ENCODE data around the gene KRT72.
"Not testable (repeated sequence)": the region's sequence is repeated elsewhere in the genome, so short reads cannot be mapped to it uniquely, and the experiment has no call there.

Gene KRT72

GRCh38 chr12:52605542-52605941, 4.3 kb upstream of the KRT72 start:
- Mint-ChIP-seq H3K9me3 (no peaks in the 10 kb centered on the region), H3K4me3 (no peak overlapping the region), H3K27me3 (no peaks in the 10 kb centered on the region), H3K36me3 (ENCODE audit: low read depth) (no peaks in the 10 kb centered on the region), H3K27ac (no peak overlapping the region), H3K4me1 (ENCODE audit: low read depth) (peaks cover 79% of the 10 kb centered on the region)

- no peak overlapping the region for H3K4me3 Mint-ChIP-seq
- no peaks in the 10 kb centered on the region for H3K9me3 Mint-ChIP-seq
- H3K27me3 Mint-ChIP-seq = no peaks in the 10 kb centered on the region
- H3K27ac Mint-ChIP-seq = no peak overlapping the region
- H3K4me1 Mint-ChIP-seq (ENCODE audit: low read depth) = peaks cover 74% of the 10 kb centered on the region
- H3K36me3 Mint-ChIP-seq (ENCODE audit: low read depth) = no peaks in the 10 kb centered on the region
Observed at GRCh38 chr12:52604859-52605258, 3.6 kb upstream of the KRT72 start.

GRCh38 chr12:52603314-52603713, 2.1 kb upstream of the KRT72 start:
- no peaks in the 10 kb centered on the region for H3K9me3 Mint-ChIP-seq
- H3K36me3 Mint-ChIP-seq (ENCODE audit: low read depth) = no peaks in the 10 kb centered on the region
- peaks cover 60% of the 10 kb centered on the region for H3K4me1 Mint-ChIP-seq (ENCODE audit: low read depth)
- H3K4me3 Mint-ChIP-seq = no peak overlapping the region
- H3K27ac Mint-ChIP-seq = no peak overlapping the region
- no peaks in the 10 kb centered on the region for H3K27me3 Mint-ChIP-seq

GRCh38 chr12:52602552-52602951, 1.3 kb upstream of the KRT72 start:
- H3K9me3 Mint-ChIP-seq = no peaks in the 10 kb centered on the region
- H3K27me3 Mint-ChIP-seq = no peaks in the 10 kb centered on the region
- H3K36me3 Mint-ChIP-seq (ENCODE audit: low read depth) = no peaks in the 10 kb centered on the region
- H3K27ac Mint-ChIP-seq = no peak overlapping the region
- H3K4me1 Mint-ChIP-seq (ENCODE audit: low read depth) = peaks cover 52% of the 10 kb centered on the region
- H3K4me3 Mint-ChIP-seq = no peak overlapping the region

GRCh38 chr12:52601671-52602070, 408 bp upstream of the KRT72 start:
- H3K27me3 Mint-ChIP-seq = no peaks in the 10 kb centered on the region
- peaks cover 43% of the 10 kb centered on the region for H3K4me1 Mint-ChIP-seq (ENCODE audit: low read depth)
- no peak overlapping the region for H3K4me3 Mint-ChIP-seq

GRCh38 chr12:52600475-52600874, 788 bp downstream of the KRT72 start:
- Mint-ChIP-seq H3K36me3 (ENCODE audit: low read depth) (no peaks in the 10 kb centered on the region), H3K9me3 (no peaks in the 10 kb centered on the region), H3K27ac (no peak overlapping the region), H3K4me1 (ENCODE audit: low read depth) (peaks cover 36% of the 10 kb centered on the region), H3K4me3 (no peak overlapping the region), H3K27me3 (no peaks in the 10 kb centered on the region)

More at GRCh38 chr12:52601671-52602070, 408 bp upstream of the KRT72 start:
- H3K27ac Mint-ChIP-seq = no peak overlapping the region
- H3K36me3 Mint-ChIP-seq (ENCODE audit: low read depth) = no peaks in the 10 kb centered on the region
- H3K9me3 Mint-ChIP-seq = no peaks in the 10 kb centered on the region

GRCh38 chr12:52600071-52600470, 1.2 kb downstream of the KRT72 start:
- Mint-ChIP-seq H3K4me1 (ENCODE audit: low read depth) (peaks cover 32% of the 10 kb centered on the region), H3K4me3 (no peak overlapping the region), H3K36me3 (ENCODE audit: low read depth) (no peaks in the 10 kb centered on the region), H3K27me3 (no peaks in the 10 kb centered on the region), H3K27ac (no peak overlapping the region), H3K9me3 (no peaks in the 10 kb centered on the region)

GRCh38 chr12:52598966-52599365, 2.3 kb downstream of the KRT72 start:
- H3K4me3 Mint-ChIP-seq = no peak overlapping the region
- no peak overlapping the region for H3K27ac Mint-ChIP-seq
- H3K36me3 Mint-ChIP-seq (ENCODE audit: low read depth) = no peaks in the 10 kb centered on the region
- H3K27me3 Mint-ChIP-seq = no peaks in the 10 kb centered on the region
- H3K4me1 Mint-ChIP-seq (ENCODE audit: low read depth) = peaks cover 21% of the 10 kb centered on the region
- no peaks in the 10 kb centered on the region for H3K9me3 Mint-ChIP-seq

- not testable (repeated sequence) for H3K27me3 Mint-ChIP-seq; H3K36me3 Mint-ChIP-seq (ENCODE audit: low read depth); H3K4me3 Mint-ChIP-seq; H3K9me3 Mint-ChIP-seq; H3K4me1 Mint-ChIP-seq (ENCODE audit: low read depth); H3K27ac Mint-ChIP-seq
Observed at GRCh38 chr12:52594237-52594636, 7.0 kb downstream of the KRT72 start.

- no peak overlapping the region for H3K4me3 Mint-ChIP-seq
- H3K27ac Mint-ChIP-seq = no peak overlapping the region
- peaks cover 9% of the 10 kb centered on the region for H3K4me1 Mint-ChIP-seq (ENCODE audit: low read depth)
- no peaks in the 10 kb centered on the region for H3K36me3 Mint-ChIP-seq (ENCODE audit: low read depth)
- H3K9me3 Mint-ChIP-seq = no peaks in the 10 kb centered on the region
- no peaks in the 10 kb centered on the region for H3K27me3 Mint-ChIP-seq
Observed at GRCh38 chr12:52591521-52591920, 9.7 kb downstream of the KRT72 start.

- H3K4me3 Mint-ChIP-seq = no peak overlapping the region
- no peaks in the 10 kb centered on the region for H3K36me3 Mint-ChIP-seq (ENCODE audit: low read depth)
- peaks cover 24% of the 10 kb centered on the region for H3K4me1 Mint-ChIP-seq (ENCODE audit: low read depth)
- H3K9me3 Mint-ChIP-seq = no peaks in the 10 kb centered on the region
- H3K27ac Mint-ChIP-seq = no peak overlapping the region
- no peaks in the 10 kb centered on the region for H3K27me3 Mint-ChIP-seq
Observed at GRCh38 chr12:52590021-52590420, 11.2 kb downstream of the KRT72 start.

- peaks cover 32% of the 10 kb centered on the region for H3K4me1 Mint-ChIP-seq (ENCODE audit: low read depth)
- no peak overlapping the region for H3K27ac Mint-ChIP-seq
- H3K36me3 Mint-ChIP-seq (ENCODE audit: low read depth) = no peaks in the 10 kb centered on the region
- no peaks in the 10 kb centered on the region for H3K27me3 Mint-ChIP-seq
- H3K4me3 Mint-ChIP-seq = no peak overlapping the region
- no peaks in the 10 kb centered on the region for H3K9me3 Mint-ChIP-seq
Observed at GRCh38 chr12:52587563-52587962, 13.7 kb downstream of the KRT72 start.

GRCh38 chr12:52585946-52586345, 15.3 kb downstream of the KRT72 start:
- H3K27ac Mint-ChIP-seq = no peak overlapping the region

GRCh38 chr12:52585066-52585465, 16.2 kb downstream of the KRT72 start:
- Mint-ChIP-seq H3K36me3 (ENCODE audit: low read depth) (no peaks in the 10 kb centered on the region), H3K27me3 (no peaks in the 10 kb centered on the region), H3K27ac (no peak overlapping the region), H3K4me3 (no peak overlapping the region), H3K9me3 (no peaks in the 10 kb centered on the region), H3K4me1 (ENCODE audit: low read depth) (peaks cover 36% of the 10 kb centered on the region)

More at GRCh38 chr12:52585946-52586345, 15.3 kb downstream of the KRT72 start:
- Mint-ChIP-seq H3K4me3 (no peak overlapping the region), H3K27me3 (no peaks in the 10 kb centered on the region), H3K9me3 (no peaks in the 10 kb centered on the region), H3K4me1 (ENCODE audit: low read depth) (peaks cover 32% of the 10 kb centered on the region), H3K36me3 (ENCODE audit: low read depth) (no peaks in the 10 kb centered on the region)

GRCh38 chr12:52584156-52584682, 17.0 kb downstream of the KRT72 start:
- H3K4me3 Mint-ChIP-seq = no peak overlapping the region
- no peaks in the 10 kb centered on the region for H3K27me3 Mint-ChIP-seq
- no peaks in the 10 kb centered on the region for H3K36me3 Mint-ChIP-seq (ENCODE audit: low read depth)
- peaks cover 38% of the 10 kb centered on the region for H3K4me1 Mint-ChIP-seq (ENCODE audit: low read depth)
- no peaks in the 10 kb centered on the region for H3K9me3 Mint-ChIP-seq
- no peak overlapping the region for H3K27ac Mint-ChIP-seq

- H3K27me3 Mint-ChIP-seq = no peaks in the 10 kb centered on the region
- H3K4me3 Mint-ChIP-seq = no peak overlapping the region
- H3K27ac Mint-ChIP-seq = no peak overlapping the region
- no peaks in the 10 kb centered on the region for H3K36me3 Mint-ChIP-seq (ENCODE audit: low read depth)
- H3K4me1 Mint-ChIP-seq (ENCODE audit: low read depth) = peaks cover 38% of the 10 kb centered on the region
- H3K9me3 Mint-ChIP-seq = no peaks in the 10 kb centered on the region
Observed at GRCh38 chr12:52582971-52583456, 18.2 kb downstream of the KRT72 start.
